GM12865 (cell line): ENCODE results near the gene TEC.
A peak's percentile ranks its signal among the peaks of the same experiment; 100 is the strongest.

ENCODE experiments used
- DNase-seq: peaks from one replicate; pipeline ENCODE4 v3.0.0; 2010; ENCODE audit warnings: low read depth
- H3K4me3 ChIP-seq: 2 replicates; pipeline ENCODE4 v1.5.1; 2011; ENCODE audit warnings: mild to moderate bottlenecking, low read depth, low read length, control low read depth
- TF ChIP-seq, protein P1 (sequence below): IDR thresholded peaks from 2 replicates; pipeline ENCODE4 v1.5.1; 2011; ENCODE audit warnings: low read length, control low read depth, low read depth, inconsistent platforms; ENCODE audit not compliant: insufficient read depth; ENCODE audit errors: missing control alignments

The TEC gene

DNA sequence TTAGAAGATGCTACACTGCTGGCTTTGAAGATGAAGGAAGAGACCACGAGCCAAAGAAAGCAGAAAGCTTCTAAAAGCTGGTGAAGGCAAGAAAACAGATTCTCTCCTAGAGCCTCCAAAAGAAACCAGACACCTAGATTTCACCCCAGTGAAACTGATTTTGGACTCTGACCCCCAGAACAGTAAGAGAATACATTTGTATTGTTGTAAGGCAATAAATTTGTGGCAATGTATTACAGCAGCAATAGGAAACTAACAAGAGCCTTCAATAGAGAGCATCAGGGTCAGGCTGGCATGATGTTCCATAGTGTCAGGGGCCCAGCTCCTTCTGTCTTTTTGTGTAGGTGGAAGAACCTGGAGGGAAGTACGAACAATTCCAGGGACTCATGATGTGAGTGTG is 6.0 kb upstream of the TEC start:
- DNase-seq, result no peak
- H3K4me3 ChIP-seq, result no peak overlapping the region
- TF ChIP-seq, protein P1, sequence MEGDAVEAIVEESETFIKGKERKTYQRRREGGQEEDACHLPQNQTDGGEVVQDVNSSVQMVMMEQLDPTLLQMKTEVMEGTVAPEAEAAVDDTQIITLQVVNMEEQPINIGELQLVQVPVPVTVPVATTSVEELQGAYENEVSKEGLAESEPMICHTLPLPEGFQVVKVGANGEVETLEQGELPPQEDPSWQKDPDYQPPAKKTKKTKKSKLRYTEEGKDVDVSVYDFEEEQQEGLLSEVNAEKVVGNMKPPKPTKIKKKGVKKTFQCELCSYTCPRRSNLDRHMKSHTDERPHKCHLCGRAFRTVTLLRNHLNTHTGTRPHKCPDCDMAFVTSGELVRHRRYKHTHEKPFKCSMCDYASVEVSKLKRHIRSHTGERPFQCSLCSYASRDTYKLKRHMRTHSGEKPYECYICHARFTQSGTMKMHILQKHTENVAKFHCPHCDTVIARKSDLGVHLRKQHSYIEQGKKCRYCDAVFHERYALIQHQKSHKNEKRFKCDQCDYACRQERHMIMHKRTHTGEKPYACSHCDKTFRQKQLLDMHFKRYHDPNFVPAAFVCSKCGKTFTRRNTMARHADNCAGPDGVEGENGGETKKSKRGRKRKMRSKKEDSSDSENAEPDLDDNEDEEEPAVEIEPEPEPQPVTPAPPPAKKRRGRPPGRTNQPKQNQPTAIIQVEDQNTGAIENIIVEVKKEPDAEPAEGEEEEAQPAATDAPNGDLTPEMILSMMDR, result no peak

DNA sequence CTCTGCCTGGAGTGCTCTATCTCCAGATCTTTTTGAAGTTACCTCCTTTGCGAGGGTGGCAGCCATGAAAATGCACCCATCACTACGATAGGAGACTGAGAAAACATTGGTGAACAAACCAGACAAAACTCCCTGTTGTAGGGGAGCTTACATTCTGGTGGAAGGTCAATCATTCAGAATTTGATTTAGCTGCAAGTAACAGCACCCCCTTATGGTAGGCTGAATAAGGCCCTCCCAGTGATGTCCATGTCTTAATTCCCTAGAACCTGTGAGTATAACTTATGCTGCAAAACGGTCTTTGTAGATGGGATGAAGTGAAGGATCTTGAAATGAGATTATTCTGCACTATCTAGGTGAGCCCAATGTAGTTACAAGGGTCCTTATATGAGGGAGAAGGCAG is 5.6 kb upstream of the TEC start:
- TF ChIP-seq, protein P1, result peak; percentile 79
- peak; percentile 73 for DNase-seq
- no peak overlapping the region for H3K4me3 ChIP-seq

GRCh38 chr4:48271626-48272025 is 2.0 kb upstream of the TEC start:
- TF ChIP-seq, protein P1, result no peak
- no peak for DNase-seq
- H3K4me3 ChIP-seq, result no peak overlapping the region

GRCh38 chr4:48270951-48271473 is 1.4 kb upstream of the TEC start:
- TF ChIP-seq, protein P1, result no peak
- peak; percentile 59 for DNase-seq
- peak overlapping the region; percentile 74 for H3K4me3 ChIP-seq

DNA sequence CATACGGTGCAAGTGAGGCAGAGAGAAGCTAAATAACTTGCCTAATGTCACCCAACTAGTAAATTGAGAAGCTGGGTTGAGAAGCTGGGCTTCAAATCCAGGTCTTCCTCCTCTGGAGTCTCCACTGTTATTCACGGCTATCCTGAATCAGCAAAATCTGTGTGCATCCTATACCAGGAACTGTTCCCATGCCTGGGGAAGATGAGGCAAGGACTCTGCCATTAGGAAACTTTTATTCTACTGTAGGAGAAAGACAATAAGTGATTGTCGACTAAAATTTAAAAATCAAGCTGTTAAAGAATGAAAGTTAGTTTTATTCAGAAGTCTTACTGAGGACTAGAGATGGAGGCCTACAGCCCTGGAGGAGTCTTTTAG is 872 bp upstream of the TEC start:
- peak overlapping the region; percentile 74 for H3K4me3 ChIP-seq
- DNase-seq, result no peak
- TF ChIP-seq, protein P1, result no peak

GRCh38 chr4:48269861-48270522 is 354 bp upstream of the TEC start:
- peak; percentile 97 for DNase-seq
- H3K4me3 ChIP-seq, result peak overlapping the region; percentile 88
- TF ChIP-seq, protein P1, result peak; percentile 20

GRCh38 chr4:48267574-48267973 is 2.1 kb downstream of the TEC start:
- H3K4me3 ChIP-seq, result no peak overlapping the region
- no peak for DNase-seq
- TF ChIP-seq, protein P1, result no peak
